Progenitor cell of endocrine pancreas (in vitro differentiated cells): ENCODE results near the gene GALNT16. TPM values are rescaled to one million over a fixed set of nuclear protein-coding genes. Genes with fewer than 3 reads are reported as not detected.

ENCODE experiments used
- DNase-seq: peaks from one replicate; pipeline ENCODE4 v3.0.0; 2021; ENCODE audit warnings: low spot score; ENCODE audit not compliant: unreplicated experiment
- H3K27ac Mint-ChIP-seq: 2 replicates; pipeline ENCODE4 v1.8.0; 2021; ENCODE audit warnings: mild to moderate bottlenecking, moderate library complexity, mixed read lengths
- H3K27me3 Mint-ChIP-seq: 2 replicates; pipeline ENCODE4 v1.8.0; 2021; ENCODE audit warnings: mixed read lengths
- H3K36me3 Mint-ChIP-seq: 2 replicates; pipeline ENCODE4 v1.8.0; 2022; ENCODE audit warnings: mixed read lengths; ENCODE audit not compliant: insufficient read depth
- H3K4me1 Mint-ChIP-seq: 2 replicates; pipeline ENCODE4 v1.8.0; 2021; ENCODE audit warnings: low read depth, mixed read lengths
- H3K4me3 Mint-ChIP-seq: 2 replicates; pipeline ENCODE4 v1.8.0; 2021; ENCODE audit warnings: low read depth, mild to moderate bottlenecking, moderate library complexity, mixed read lengths
- H3K9me3 Mint-ChIP-seq: 2 replicates; pipeline ENCODE4 v1.8.0; 2021; ENCODE audit warnings: low read depth, mixed read lengths
- total RNA-seq: library from RNA; stranded (reverse); gene quantifications from 2 replicates; pipeline ENCODE4 v1.2.1, GENCODE V29; 2021
- TF ChIP-seq, protein P1 (sequence below): fragments of 200-600 bp; sonication (generic); IDR thresholded peaks from one replicate; pipeline ENCODE4 v1.5.0; 2021; ENCODE audit warnings: antibody characterized with exemption, mild to moderate bottlenecking; ENCODE audit not compliant: unreplicated experiment

Gene GALNT16
- total RNA-seq, 1 donor from 2014 or later: 12.7 TPM

DNA sequence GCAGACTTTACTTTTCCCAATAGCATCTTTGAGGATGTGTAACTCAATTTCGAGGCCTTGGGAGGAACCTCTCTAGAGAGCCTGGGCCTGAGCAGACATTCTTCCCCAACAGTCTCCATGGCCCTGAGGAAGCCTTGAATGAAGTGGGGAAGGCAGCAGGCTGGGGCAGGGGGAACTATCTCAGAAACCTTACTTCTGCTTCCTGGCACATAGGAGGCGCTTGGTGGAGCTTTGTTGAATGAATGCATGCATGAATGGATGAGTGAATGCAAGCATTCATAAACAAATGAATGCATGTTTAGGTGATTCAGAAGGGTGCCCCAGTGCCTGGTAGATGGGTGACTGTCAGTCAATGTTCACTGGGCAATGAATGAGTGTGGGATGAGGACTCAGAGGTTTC, 58.3 kb downstream of the GALNT16 start:
- no peak for DNase-seq

DNA sequence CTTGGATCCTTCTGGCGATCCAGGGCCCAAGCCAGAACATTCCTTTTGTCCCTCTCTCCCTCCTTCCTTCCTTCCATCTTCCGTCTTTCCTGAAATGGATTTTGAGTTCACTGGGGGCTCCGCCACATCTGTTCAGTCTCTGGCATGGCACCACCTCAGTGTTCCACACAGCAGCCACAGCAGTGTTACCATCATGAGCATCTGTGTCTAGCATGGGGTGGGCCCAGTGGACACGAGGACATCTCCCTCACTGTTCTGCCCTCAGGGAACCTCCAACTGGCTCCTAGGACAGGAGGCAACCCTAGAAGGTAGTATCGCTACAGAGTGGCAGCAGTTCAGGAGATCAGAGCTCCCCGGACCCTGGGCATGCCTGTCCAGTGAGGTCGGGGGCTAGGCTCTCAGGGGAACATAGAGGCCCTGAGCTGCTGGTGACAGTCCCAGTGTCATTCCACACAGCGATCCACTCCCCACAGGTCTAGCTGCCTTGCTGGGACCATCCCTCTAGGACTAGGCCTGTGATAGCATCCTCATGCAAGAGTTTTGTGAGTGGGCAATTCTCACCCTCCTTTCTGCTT, 59.0 kb downstream of the GALNT16 start:
- H3K36me3 Mint-ChIP-seq: no peaks in the 10 kb centered on the region
- TF ChIP-seq, protein P1, sequence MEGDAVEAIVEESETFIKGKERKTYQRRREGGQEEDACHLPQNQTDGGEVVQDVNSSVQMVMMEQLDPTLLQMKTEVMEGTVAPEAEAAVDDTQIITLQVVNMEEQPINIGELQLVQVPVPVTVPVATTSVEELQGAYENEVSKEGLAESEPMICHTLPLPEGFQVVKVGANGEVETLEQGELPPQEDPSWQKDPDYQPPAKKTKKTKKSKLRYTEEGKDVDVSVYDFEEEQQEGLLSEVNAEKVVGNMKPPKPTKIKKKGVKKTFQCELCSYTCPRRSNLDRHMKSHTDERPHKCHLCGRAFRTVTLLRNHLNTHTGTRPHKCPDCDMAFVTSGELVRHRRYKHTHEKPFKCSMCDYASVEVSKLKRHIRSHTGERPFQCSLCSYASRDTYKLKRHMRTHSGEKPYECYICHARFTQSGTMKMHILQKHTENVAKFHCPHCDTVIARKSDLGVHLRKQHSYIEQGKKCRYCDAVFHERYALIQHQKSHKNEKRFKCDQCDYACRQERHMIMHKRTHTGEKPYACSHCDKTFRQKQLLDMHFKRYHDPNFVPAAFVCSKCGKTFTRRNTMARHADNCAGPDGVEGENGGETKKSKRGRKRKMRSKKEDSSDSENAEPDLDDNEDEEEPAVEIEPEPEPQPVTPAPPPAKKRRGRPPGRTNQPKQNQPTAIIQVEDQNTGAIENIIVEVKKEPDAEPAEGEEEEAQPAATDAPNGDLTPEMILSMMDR: no peak
- no peak overlapping the region for H3K27ac Mint-ChIP-seq
- no peak overlapping the region for H3K4me3 Mint-ChIP-seq
- H3K9me3 Mint-ChIP-seq: no peaks in the 10 kb centered on the region
- peaks cover 3% of the 10 kb centered on the region for H3K4me1 Mint-ChIP-seq
- DNase-seq: no peak
- H3K27me3 Mint-ChIP-seq: no peaks in the 10 kb centered on the region

More for the DNA sequence above, 58.3 kb downstream of the GALNT16 start:
- H3K27me3 Mint-ChIP-seq: no peaks in the 10 kb centered on the region
- no peaks in the 10 kb centered on the region for H3K9me3 Mint-ChIP-seq
- no peak overlapping the region for H3K27ac Mint-ChIP-seq
- H3K36me3 Mint-ChIP-seq: peaks cover 2% of the 10 kb centered on the region
- no peak overlapping the region for H3K4me3 Mint-ChIP-seq
- TF ChIP-seq, protein P1: no peak
- H3K4me1 Mint-ChIP-seq: peaks cover 3% of the 10 kb centered on the region

- peaks cover 3% of the 10 kb centered on the region for H3K4me1 Mint-ChIP-seq
- no peak overlapping the region for H3K27ac Mint-ChIP-seq
- H3K4me3 Mint-ChIP-seq: no peak overlapping the region
- no peak for DNase-seq
- no peaks in the 10 kb centered on the region for H3K36me3 Mint-ChIP-seq
- H3K27me3 Mint-ChIP-seq: no peaks in the 10 kb centered on the region
- TF ChIP-seq, protein P1: no peak
- no peaks in the 10 kb centered on the region for H3K9me3 Mint-ChIP-seq
Measured at GRCh38 chr14:69319911-69320310, 60.0 kb downstream of the GALNT16 start.

DNA sequence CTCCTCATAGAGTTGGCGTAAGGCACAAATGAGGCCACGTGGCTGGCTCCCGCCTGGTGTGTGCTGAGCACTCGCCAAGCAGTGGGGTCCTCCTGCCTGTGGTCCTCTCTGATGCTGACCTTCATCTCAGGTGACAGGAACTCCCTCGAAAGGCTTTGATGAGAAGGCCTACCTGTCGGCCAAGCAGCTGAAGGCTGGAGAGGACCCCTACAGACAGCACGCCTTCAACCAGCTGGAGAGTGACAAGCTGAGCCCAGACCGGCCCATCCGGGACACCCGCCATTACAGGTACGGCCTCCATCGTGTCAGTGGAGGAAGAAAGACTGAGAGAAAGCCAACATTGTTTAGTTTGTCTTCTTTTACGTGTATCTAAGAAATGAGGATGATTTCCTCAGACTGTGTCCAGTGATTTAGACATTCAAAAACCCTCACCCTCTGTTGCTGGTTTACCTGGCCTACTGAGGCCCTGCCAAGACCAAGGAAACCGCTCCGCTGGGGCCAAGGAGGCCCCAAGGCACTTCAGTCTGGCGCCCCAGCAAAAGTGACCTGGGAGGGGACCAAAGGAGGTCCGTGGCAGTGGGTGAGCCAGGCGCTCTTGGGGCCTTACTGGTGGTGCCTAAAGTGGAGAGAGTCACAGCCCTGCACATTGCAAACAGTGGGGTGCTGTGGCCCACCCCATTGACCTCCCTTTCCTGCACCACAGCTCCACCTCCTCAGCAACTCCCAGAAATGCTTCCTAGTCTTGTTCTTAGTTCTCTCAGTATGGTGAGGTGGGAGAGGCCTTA, 60.8 kb downstream of the GALNT16 start:
- no peaks in the 10 kb centered on the region for H3K9me3 Mint-ChIP-seq
- H3K27me3 Mint-ChIP-seq: no peaks in the 10 kb centered on the region
- no peak overlapping the region for H3K27ac Mint-ChIP-seq
- TF ChIP-seq, protein P1: no peak
- no peak for DNase-seq
- H3K36me3 Mint-ChIP-seq: no peaks in the 10 kb centered on the region
- no peak overlapping the region for H3K4me3 Mint-ChIP-seq
- H3K4me1 Mint-ChIP-seq: peaks cover 3% of the 10 kb centered on the region

- Mint-ChIP-seq H3K27me3 (no peaks in the 10 kb centered on the region), H3K27ac (no peak overlapping the region), H3K36me3 (no peaks in the 10 kb centered on the region), H3K9me3 (no peaks in the 10 kb centered on the region), H3K4me1 (no peaks in the 10 kb centered on the region), H3K4me3 (no peak overlapping the region)
- TF ChIP-seq, protein P1: no peak
- DNase-seq: no peak
Measured at GRCh38 chr14:69321601-69322330, 61.8 kb downstream of the GALNT16 start.
